Suprapubic skin (tissue), 4 donors: Measurements from ENCODE around the gene PCID2. TPM values are rescaled to one million over a fixed set of nuclear protein-coding genes. Genes with fewer than 3 reads are reported as not detected.

Experiments used
- DNase-seq, 2 donors: peaks; one replicate each; pipeline ENCODE4 v3.0.0-alpha.2; 2019; ENCODE audit warnings: low spot score in 2 of 2
- H3K27ac ChIP-seq: fragments of 200-600 bp; sonication (generic); one replicate; pipeline ENCODE4 v1.5.1; 2019
- H3K27me3 ChIP-seq: fragments of 200-600 bp; sonication (generic); one replicate; pipeline ENCODE4 v1.5.1; 2019
- H3K36me3 ChIP-seq: fragments of 200-600 bp; sonication (generic); one replicate; pipeline ENCODE4 v1.5.1; 2019
- H3K4me1 ChIP-seq: fragments of 200-600 bp; sonication (generic); one replicate; pipeline ENCODE4 v1.5.1; 2019
- H3K4me3 ChIP-seq: fragments of 200-600 bp; sonication (generic); one replicate; pipeline ENCODE4 v1.5.1; 2019; ENCODE audit warnings: mild to moderate bottlenecking
- H3K9me3 ChIP-seq: fragments of 200-600 bp; sonication (generic); one replicate; pipeline ENCODE4 v1.5.1; 2019
- EP300 ChIP-seq: sonication (generic); formaldehyde crosslinking; IDR thresholded peaks from one replicate; pipeline ENCODE4 v1.6.1; 2017; ENCODE audit warnings: antibody characterized with exemption
- POLR2A ChIP-seq, 2 donors: fragments of 450-650 bp; IDR thresholded peaks; one replicate each; pipeline ENCODE4 v1.6.1; 2017; ENCODE audit warnings: antibody characterized with exemption in 2 of 2, mild to moderate bottlenecking in 2 of 2, moderate library complexity in 2 of 2
- POLR2AphosphoS5 ChIP-seq, 3 donors: sonication (generic); formaldehyde crosslinking; IDR thresholded peaks; one replicate each; pipeline ENCODE4 v1.6.1; 2017; ENCODE audit warnings: antibody characterized with exemption in 3 of 3
- WGBS: methylation state at CpG from one replicate; pipeline ENCODE4 v1.1.5; 2018; 5-methylcytosine and 5-hydroxymethylcytosine counted together
- total RNA-seq, 4 donors: library from RNA; depleted of rRNA; stranded (reverse); fragments of >200 nt; gene quantifications; one replicate each; pipeline ENCODE4 v1.1.0, GENCODE V29; 2016
- TF ChIP-seq, protein P1 (sequence below), 2 donors: fragments of 200-600 bp in 1 of 2; fragments of 450-650 bp in 1 of 2; sonication (generic) in 1 of 2; IDR thresholded peaks; one replicate each; pipeline ENCODE4 v1.5.1; 2016 to 2019; ENCODE audit warnings: antibody characterized with exemption in 2 of 2, mild to moderate bottlenecking in 1 of 2, moderate library complexity in 1 of 2

Gene PCID2
- total RNA-seq, 4 donors from 2014 or later, result 33.2 to 99.5 (median 49.5) TPM

DNA sequence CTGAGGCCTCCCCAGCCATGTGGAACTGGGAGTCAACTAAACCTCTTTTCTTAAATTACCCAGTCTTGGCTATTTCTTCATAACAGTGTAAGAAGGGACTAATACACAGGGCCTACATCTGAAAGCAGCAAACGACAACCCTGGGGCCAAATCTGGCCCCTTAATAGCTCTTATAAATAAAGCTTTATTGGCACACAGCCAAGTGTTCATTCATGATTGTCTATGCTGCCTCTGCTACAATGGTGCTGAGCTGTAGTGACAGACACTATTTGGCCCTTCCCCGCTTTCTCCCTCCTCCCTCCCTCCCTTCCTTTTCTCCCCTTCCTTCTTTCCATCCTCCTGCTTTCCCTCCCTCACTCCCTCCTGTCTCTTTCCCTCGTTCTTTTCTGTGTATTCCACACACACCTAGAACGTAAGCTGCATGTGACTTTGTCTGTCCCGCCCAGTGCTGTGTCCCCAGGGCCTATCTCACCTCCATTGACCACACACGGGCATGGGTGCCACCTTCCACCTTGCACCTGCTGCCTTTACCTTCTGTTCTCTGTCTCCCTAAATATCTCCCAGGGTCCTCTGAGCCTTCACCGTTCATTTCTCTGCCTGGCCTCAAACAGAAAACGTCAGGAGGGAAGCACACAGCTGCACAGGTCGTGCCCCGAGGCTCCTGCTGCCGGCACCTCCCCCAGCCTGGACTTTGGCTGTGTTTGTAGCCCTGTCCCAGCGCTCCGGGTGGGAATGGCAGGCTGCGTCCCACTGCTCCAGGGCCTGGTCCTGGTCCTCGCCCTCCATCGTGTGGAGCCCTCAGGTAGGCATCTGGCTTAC, 50.3 kb downstream of the PCID2 start, which contains the start of gene PROZ:
PROZ (plus strand) TSS at position 720 of the 819 bp plus-strand sequence; CDS start at position 733, 13 bp downstream.
- Histone ChIP-seq H3K27ac (no peak within 1 kb of the TSS), H3K4me1 (peaks cover 6% of the 10 kb centered on the region), H3K9me3 (no peaks in the 10 kb centered on the region), H3K27me3 (peaks cover 18% of the 10 kb centered on the region), H3K36me3 (no peaks in the 10 kb centered on the region), H3K4me3 (no peak within 1 kb of the TSS)
- no peak for DNase-seq
- WGBS, result 60% methylated on average over 15 of the region's 16 CpGs
- TF ChIP-seq POLR2AphosphoS5 (IDR thresholded peaks at IDR 0.05) (no peak), EP300 (no peak), POLR2A (IDR thresholded peaks at IDR 0.05) (no peak)
- TF ChIP-seq, protein P1, sequence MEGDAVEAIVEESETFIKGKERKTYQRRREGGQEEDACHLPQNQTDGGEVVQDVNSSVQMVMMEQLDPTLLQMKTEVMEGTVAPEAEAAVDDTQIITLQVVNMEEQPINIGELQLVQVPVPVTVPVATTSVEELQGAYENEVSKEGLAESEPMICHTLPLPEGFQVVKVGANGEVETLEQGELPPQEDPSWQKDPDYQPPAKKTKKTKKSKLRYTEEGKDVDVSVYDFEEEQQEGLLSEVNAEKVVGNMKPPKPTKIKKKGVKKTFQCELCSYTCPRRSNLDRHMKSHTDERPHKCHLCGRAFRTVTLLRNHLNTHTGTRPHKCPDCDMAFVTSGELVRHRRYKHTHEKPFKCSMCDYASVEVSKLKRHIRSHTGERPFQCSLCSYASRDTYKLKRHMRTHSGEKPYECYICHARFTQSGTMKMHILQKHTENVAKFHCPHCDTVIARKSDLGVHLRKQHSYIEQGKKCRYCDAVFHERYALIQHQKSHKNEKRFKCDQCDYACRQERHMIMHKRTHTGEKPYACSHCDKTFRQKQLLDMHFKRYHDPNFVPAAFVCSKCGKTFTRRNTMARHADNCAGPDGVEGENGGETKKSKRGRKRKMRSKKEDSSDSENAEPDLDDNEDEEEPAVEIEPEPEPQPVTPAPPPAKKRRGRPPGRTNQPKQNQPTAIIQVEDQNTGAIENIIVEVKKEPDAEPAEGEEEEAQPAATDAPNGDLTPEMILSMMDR (IDR thresholded peaks at IDR 0.05), result no peak

DNA sequence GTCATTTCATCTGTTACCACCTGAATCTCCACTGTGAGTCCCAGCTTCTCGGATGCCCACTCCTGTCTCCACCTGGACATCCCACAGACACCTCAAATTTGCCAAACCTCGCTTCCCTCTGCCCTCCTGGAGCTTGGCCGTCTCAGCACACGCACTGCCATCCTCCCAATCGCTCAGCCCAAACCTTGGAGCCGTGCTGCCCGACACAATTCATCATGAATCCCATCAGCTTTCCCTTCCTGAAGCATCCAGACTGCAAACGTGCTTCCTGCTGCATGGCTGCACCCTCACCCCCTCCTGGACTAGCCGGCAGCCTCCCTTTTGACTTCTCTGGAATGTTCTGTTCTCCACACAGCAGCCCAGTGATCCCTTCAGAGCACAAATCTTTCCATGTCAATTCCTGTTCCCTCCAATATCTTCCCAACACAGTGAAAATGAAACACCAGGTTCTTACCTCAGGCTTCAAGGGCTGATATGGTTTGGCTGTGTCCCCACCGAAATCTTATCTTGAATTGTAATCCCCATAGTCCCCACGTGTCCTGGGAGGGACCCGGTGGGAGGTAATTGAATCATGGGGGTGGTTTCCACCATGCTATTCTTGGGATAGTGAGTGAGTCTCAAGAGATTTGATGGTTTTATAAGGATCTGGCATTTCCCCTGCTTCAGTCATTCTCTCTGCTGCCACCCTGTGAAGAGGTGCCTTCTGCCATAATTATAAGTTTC, 51.1 kb downstream of the PCID2 start:
- DNase-seq, result no peak
- no peak overlapping the region for H3K4me3 ChIP-seq
- 68% methylated on average over 12 of the region's 12 CpGs for WGBS

DNA sequence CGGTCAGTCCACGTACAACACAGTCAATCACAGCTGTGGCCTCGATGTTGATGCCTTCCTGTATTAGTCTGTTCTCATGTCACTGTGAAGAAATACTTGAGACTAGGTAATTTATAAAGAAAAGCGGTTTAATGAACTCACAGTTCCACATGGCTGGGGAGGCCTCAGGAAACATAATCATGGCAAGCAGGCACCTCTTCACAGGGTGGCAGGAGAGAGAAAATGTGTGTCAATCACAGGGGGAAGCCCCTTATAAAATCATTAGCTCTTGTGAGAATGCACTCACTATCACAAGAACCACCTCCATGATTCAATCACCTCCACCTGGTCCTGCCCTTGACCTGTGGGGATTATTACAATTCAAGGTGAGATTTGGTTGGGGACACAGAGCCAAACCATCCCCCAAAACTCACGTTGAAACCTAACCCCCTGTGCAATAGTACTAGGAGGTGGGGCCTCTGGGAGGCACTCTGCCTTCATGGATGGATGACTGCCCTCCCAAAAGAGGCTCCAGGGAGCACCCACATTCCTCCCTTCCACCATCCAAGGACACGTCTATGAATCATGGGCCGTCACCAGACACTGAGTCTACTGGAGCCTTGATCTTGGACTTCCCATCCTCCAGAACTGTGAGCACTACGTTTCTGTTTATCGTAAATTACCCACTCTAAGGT, 52.4 kb downstream of the PCID2 start:
- Histone ChIP-seq H3K36me3 (no peaks in the 10 kb centered on the region), H3K4me1 (peaks cover 19% of the 10 kb centered on the region), H3K27ac (no peak overlapping the region), H3K4me3 (no peak overlapping the region), H3K27me3 (peaks cover 6% of the 10 kb centered on the region), H3K9me3 (no peaks in the 10 kb centered on the region)
- TF ChIP-seq EP300 (no peak), POLR2AphosphoS5 (IDR thresholded peaks at IDR 0.05) (no peak), POLR2A (IDR thresholded peaks at IDR 0.05) (no peak)
- TF ChIP-seq, protein P1 (IDR thresholded peaks at IDR 0.05), result no peak
- no peak for DNase-seq
- 88% methylated on average over 9 of the region's 9 CpGs for WGBS

More for the DNA sequence above, 51.1 kb downstream of the PCID2 start:
- no peak for TF ChIP-seq POLR2AphosphoS5 (IDR thresholded peaks at IDR 0.05)
- H3K27ac ChIP-seq, result no peak overlapping the region
- no peaks in the 10 kb centered on the region for H3K36me3 ChIP-seq
- H3K4me1 ChIP-seq, result peaks cover 13% of the 10 kb centered on the region
- H3K27me3 ChIP-seq, result peaks cover 12% of the 10 kb centered on the region
- no peaks in the 10 kb centered on the region for H3K9me3 ChIP-seq

- Histone ChIP-seq H3K27me3 (peaks cover 3% of the 10 kb centered on the region), H3K4me3 (no peak overlapping the region), H3K27ac (no peak overlapping the region), H3K9me3 (no peaks in the 10 kb centered on the region), H3K36me3 (no peaks in the 10 kb centered on the region), H3K4me1 (peaks cover 19% of the 10 kb centered on the region)
- DNase-seq, result no peak
- TF ChIP-seq EP300 (no peak), POLR2A (IDR thresholded peaks at IDR 0.05) (no peak), POLR2AphosphoS5 (IDR thresholded peaks at IDR 0.05) (no peak)
- TF ChIP-seq, protein P1 (IDR thresholded peaks at IDR 0.05), result no peak
- WGBS, result 86% methylated on average over 3 of the region's 3 CpGs
Observed at GRCh38 chr13:113155201-113155600, 53.3 kb downstream of the PCID2 start.

DNA sequence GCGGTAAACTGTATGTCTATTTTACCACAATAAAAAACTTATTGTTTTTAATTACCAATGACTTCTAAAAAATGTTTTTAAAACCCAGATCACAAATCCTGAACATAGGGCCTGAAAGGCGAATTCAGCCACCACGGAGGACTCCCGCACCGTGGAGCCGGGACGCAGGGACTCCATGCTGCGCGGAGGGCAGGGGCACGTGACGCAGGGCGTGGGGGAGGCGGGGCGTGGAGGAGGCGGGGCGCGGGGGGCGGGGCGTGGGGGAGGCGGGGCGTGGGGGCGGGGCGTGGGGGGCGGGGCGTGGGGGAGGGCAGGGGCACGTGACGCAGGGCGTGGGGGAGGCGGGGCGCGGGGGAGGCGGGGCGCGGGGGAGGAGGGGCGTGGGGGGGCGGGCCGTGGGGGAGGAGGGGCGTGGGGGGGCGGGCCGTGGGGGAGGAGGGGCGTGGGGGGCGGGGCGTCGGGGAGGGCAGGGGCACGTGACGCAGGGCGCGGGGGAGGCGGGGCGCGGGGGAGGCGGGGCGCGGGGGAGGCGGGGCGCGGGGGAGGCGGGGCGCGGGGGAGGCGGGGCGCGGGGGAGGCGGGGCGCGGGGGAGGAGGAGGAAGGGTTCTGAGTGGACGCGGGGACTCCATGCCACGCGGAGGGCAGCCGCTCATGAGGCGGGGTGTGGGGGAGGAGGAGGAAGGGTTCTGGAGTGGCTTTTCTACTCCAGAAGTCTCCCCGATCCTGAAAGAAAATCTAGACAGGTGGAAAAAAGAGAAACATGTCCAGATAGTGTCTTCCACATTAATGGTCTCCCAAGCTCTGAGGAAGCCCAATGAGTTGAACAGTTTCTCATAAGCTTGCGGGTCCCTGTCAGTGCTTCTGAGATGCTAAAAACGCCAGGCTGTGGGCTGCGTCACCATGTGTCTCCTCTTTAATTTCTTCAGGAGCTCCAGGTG, 54.4 kb downstream of the PCID2 start:
- DNase-seq, result peak; percentile 90
- H3K4me3 ChIP-seq, result peak overlapping the region; percentile 47
- H3K9me3 ChIP-seq, result no peaks in the 10 kb centered on the region
- TF ChIP-seq EP300 (no peak), POLR2AphosphoS5 (IDR thresholded peaks at IDR 0.05) (no peak)
- H3K36me3 ChIP-seq, result no peaks in the 10 kb centered on the region
- H3K27ac ChIP-seq, result peak overlapping the region; percentile 53
- WGBS, result 7% methylated on average over 30 of the region's 76 CpGs
- no peaks in the 10 kb centered on the region for H3K27me3 ChIP-seq
- peaks cover 19% of the 10 kb centered on the region for H3K4me1 ChIP-seq
